Measurements from ENCODE around the gene TTLL6. TPM values are rescaled to one million over a fixed set of nuclear protein-coding genes. Genes with fewer than 3 reads are reported as not detected.

TTLL6 gene
- total and polyA plus RNA-seq, 9 of the 15 experiments (the other 6 are each of a cell fraction or from before 2014, with no cell fraction given) = 0.05 TPM; not detected in 8

- Histone ChIP-seq H3K79me2 (ENCODE audit: control insufficient read depth, insufficient read depth, low read length) (no peaks in the 10 kb centered on the region), H3K27me3 (ENCODE audit: control insufficient read depth in 2 of 2, insufficient read depth in 2 of 2, low read length in 2 of 2) (peaks cover 32 to 42% of the 10 kb centered on the region in 2 experiments; a peak in 4 of 5 replicates), H3K36me3 (ENCODE audit: control insufficient read depth, insufficient read depth, low read length) (no peaks in the 10 kb centered on the region), H3K9me1 (ENCODE audit: control insufficient read depth, insufficient read depth, low read length) (no peaks in the 10 kb centered on the region), H3K27ac (ENCODE audit: extremely low read depth, low read depth, low read length) (no peak overlapping the region), H3K9me3 (replicated peaks; ENCODE audit: control insufficient read depth, insufficient read depth, low read depth, low read length) (no peaks in the 10 kb centered on the region), H3K4me1 (replicated peaks in 1 of 2; ENCODE audit: control insufficient read depth in 2 of 2, insufficient read depth in 2 of 2, low read length in 2 of 2) (no peaks in the 10 kb centered on the region), H3K4me3 (no peak overlapping the region), H2AFZ (ENCODE audit: low read depth, low read length) (no peak overlapping the region), H3K4me2 (ENCODE audit: insufficient read depth, low read length) (no peak overlapping the region), H3K9ac (ENCODE audit: insufficient read depth in 1 of 2, low read depth in 2 of 2, low read length in 2 of 2) (no peak overlapping the region), H4K20me1 (replicated peaks; ENCODE audit: control insufficient read depth, insufficient read depth, low read length) (no peaks in the 10 kb centered on the region)
- ATAC-seq (no peak), FAIRE-seq (no peak), DNase-seq (ENCODE audit: extremely low read depth in 1 of 4, low spot score in 3 of 4) (no peak)
- intact Hi-C loops (cut with micrococcal nuclease) = no loop called here
- in situ Hi-C loops (cut with MboI) = no loop called here
- no TSS peak for BruUV-seq (replicated peaks)
- POLR2A ChIA-PET = interaction anchor here (1.9 kb wide), 1 partner anchor 10 kb away, joined by 10 read pairs; no protein-coding TSS in a partner anchor
- CTCF ChIA-PET (ENCODE audit: low intra/inter-chr PET ratio) = no interaction called here
- WGBS (ENCODE audit: insufficient coverage, low coverage, missing lambda C conversion rate) = 3% methylated on average over 6 of the region's 6 CpGs
- TF ChIP-seq ZNF75A (CRISPR knock-in tag; IDR thresholded peaks at IDR 0.05) = no peak
- no peak for TF ChIP-seq ZBTB7A (IDR thresholded peaks at IDR 0.05; ENCODE audit: borderline replicate concordance, control insufficient read depth, low read depth, low read length)
- TF ChIP-seq ZBTB11 (CRISPR knock-in tag; IDR thresholded peaks at IDR 0.05) = no peak
- no peak for TF ChIP-seq MAZ (CRISPR knock-in tag; conservative IDR thresholded peaks at IDR 0.05 in 1 of 2, IDR thresholded peaks at IDR 0.05 in 1 of 2)
- no peak for TF ChIP-seq KDM1A (IDR thresholded peaks at IDR 0.05)
- no peak for TF ChIP-seq ZNF398 (CRISPR knock-in tag; IDR thresholded peaks at IDR 0.05)
- TF ChIP-seq RREB1 (CRISPR knock-in tag; IDR thresholded peaks at IDR 0.05) = no peak
- no peak for TF ChIP-seq ETV5 (CRISPR knock-in tag; IDR thresholded peaks at IDR 0.05; ENCODE audit: low read depth)
Observed at GRCh38 chr17:48761114-48761513, 55.9 kb downstream of the TTLL6 start.
